GM19025 (cell line): ENCODE data around the gene PDE3A.

Experiments used
- ATAC-seq: cut with Tn5 transposase; IDR thresholded peaks from one replicate; pipeline ENCODE4 v1.9.1; 2021; ENCODE audit warnings: mild to moderate bottlenecking, low read depth, moderate library complexity; ENCODE audit not compliant: unreplicated experiment

Gene PDE3A

GRCh38 chr12:20453756-20454310 lies 85.5 kb downstream of the PDE3A start:
- ATAC-seq: no peak

GRCh38 chr12:20455001-20455706 lies 86.8 kb downstream of the PDE3A start:
- no peak for ATAC-seq

GRCh38 chr12:20457582-20457981 lies 89.2 kb downstream of the PDE3A start:
- ATAC-seq: no peak

GRCh38 chr12:20458011-20458410 lies 89.7 kb downstream of the PDE3A start:
- no peak for ATAC-seq

- ATAC-seq: no peak
These were observed 91.6 kb downstream of the PDE3A start for GRCh38 chr12:20459920-20460319.

- no peak for ATAC-seq
These were observed 92.6 kb downstream of the PDE3A start for GRCh38 chr12:20460956-20461355.

GRCh38 chr12:20463913-20464524 lies 95.7 kb downstream of the PDE3A start:
- ATAC-seq: no peak

GRCh38 chr12:20469300-20469699 lies 101.0 kb downstream of the PDE3A start:
- no peak for ATAC-seq

GRCh38 chr12:20469756-20470155 lies 101.4 kb downstream of the PDE3A start:
- no peak for ATAC-seq

GRCh38 chr12:20472102-20472782 lies 103.9 kb downstream of the PDE3A start:
- no peak for ATAC-seq

GRCh38 chr12:20473133-20473532 lies 104.8 kb downstream of the PDE3A start:
- ATAC-seq: no peak

- ATAC-seq: no peak
These were observed 105.7 kb downstream of the PDE3A start for GRCh38 chr12:20474016-20474415.

GRCh38 chr12:20474443-20474842 lies 106.1 kb downstream of the PDE3A start:
- ATAC-seq: no peak

- ATAC-seq: no peak
These were observed 107.2 kb downstream of the PDE3A start for GRCh38 chr12:20475542-20475941.

- no peak for ATAC-seq
These were observed 108.2 kb downstream of the PDE3A start for GRCh38 chr12:20476551-20476950.

- no peak for ATAC-seq
These were observed 108.9 kb downstream of the PDE3A start for GRCh38 chr12:20477255-20477654.

GRCh38 chr12:20477672-20478071 lies 109.3 kb downstream of the PDE3A start:
- ATAC-seq: no peak

- ATAC-seq: no peak
These were observed 114.2 kb downstream of the PDE3A start for GRCh38 chr12:20482491-20483054.

GRCh38 chr12:20483776-20484175 lies 115.4 kb downstream of the PDE3A start:
- ATAC-seq: no peak

GRCh38 chr12:20486233-20486632 lies 117.9 kb downstream of the PDE3A start:
- no peak for ATAC-seq

- ATAC-seq: no peak
These were observed 119.2 kb downstream of the PDE3A start for GRCh38 chr12:20487519-20487918.
